ENCODE measurements around the gene PLEKHA5.

Gene PLEKHA5

GRCh38 chr12:19220852-19221466, 91.4 kb downstream of the PLEKHA5 start:
- peak; percentile 45 for DNase-seq
- Histone ChIP-seq H3K36me3 (replicated peaks) (no peaks in the 10 kb centered on the region), H3K27ac (peak overlapping the region; percentile 42), H3K27me3 (replicated peaks) (no peaks in the 10 kb centered on the region), H3K4me3 (ENCODE audit: low read depth, low read length) (no peak overlapping the region)
- TF ChIP-seq CTCF (IDR thresholded peaks at IDR 0.05; ENCODE audit: low read depth, low read length, missing control alignments), result no peak
- in situ Hi-C loops (cut with HindIII; ENCODE audit: low pct_ligation_motif_present, low sequenced_read_pairs), result no loop called here

GRCh38 chr12:19222558-19222957, 93.0 kb downstream of the PLEKHA5 start:
- Histone ChIP-seq H3K4me3 (ENCODE audit: low read depth, low read length) (no peak overlapping the region), H3K27ac (no peak overlapping the region), H3K27me3 (replicated peaks) (no peaks in the 10 kb centered on the region), H3K36me3 (replicated peaks) (no peaks in the 10 kb centered on the region)
- no peak for TF ChIP-seq CTCF (IDR thresholded peaks at IDR 0.05; ENCODE audit: low read depth, low read length, missing control alignments)
- in situ Hi-C loops (cut with HindIII; ENCODE audit: low pct_ligation_motif_present, low sequenced_read_pairs), result no loop called here
- DNase-seq, result no peak

DNA sequence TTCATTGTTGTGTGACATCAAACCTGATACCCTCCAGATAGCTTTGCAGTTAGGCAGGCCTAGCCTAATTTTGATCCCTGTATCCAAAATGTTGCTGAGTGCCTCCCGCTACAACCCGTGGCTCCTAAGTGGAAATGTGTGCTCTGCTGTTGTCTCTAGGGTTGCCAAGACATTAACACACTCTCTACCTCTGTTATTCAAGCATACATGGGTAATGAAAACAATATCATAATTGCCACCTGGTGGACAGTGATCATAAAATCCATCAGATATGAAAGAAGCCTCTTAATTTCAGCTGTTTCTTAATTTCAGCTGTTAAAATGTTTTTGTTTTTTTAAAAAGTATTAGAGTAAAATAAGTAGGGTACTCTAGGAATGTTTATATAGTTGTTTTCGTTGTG, 93.5 kb downstream of the PLEKHA5 start:
- TF ChIP-seq CTCF (IDR thresholded peaks at IDR 0.05; ENCODE audit: low read depth, low read length, missing control alignments), result peak; percentile 28
- no peaks in the 10 kb centered on the region for H3K27me3 ChIP-seq (replicated peaks)
- H3K4me3 ChIP-seq (ENCODE audit: low read depth, low read length), result no peak overlapping the region
- H3K36me3 ChIP-seq (replicated peaks), result no peaks in the 10 kb centered on the region
- in situ Hi-C loops (cut with HindIII; ENCODE audit: low pct_ligation_motif_present, low sequenced_read_pairs), result no loop called here
- no peak for DNase-seq
- H3K27ac ChIP-seq, result no peak overlapping the region

- in situ Hi-C loops (cut with HindIII; ENCODE audit: low pct_ligation_motif_present, low sequenced_read_pairs), result no loop called here
- DNase-seq, result peak; percentile 35
- Histone ChIP-seq H3K36me3 (replicated peaks) (no peaks in the 10 kb centered on the region), H3K4me3 (ENCODE audit: low read depth, low read length) (no peak overlapping the region), H3K27ac (peak overlapping the region; percentile 0), H3K27me3 (replicated peaks) (no peaks in the 10 kb centered on the region)
- no peak for TF ChIP-seq CTCF (IDR thresholded peaks at IDR 0.05; ENCODE audit: low read depth, low read length, missing control alignments)
Measured at GRCh38 chr12:19223695-19224094, 94.2 kb downstream of the PLEKHA5 start.

- in situ Hi-C loops (cut with HindIII; ENCODE audit: low pct_ligation_motif_present, low sequenced_read_pairs), result no loop called here
- Histone ChIP-seq H3K36me3 (replicated peaks) (no peaks in the 10 kb centered on the region), H3K27me3 (replicated peaks) (no peaks in the 10 kb centered on the region), H3K27ac (no peak overlapping the region), H3K4me3 (ENCODE audit: low read depth, low read length) (no peak overlapping the region)
- DNase-seq, result no peak
- TF ChIP-seq CTCF (IDR thresholded peaks at IDR 0.05; ENCODE audit: low read depth, low read length, missing control alignments), result no peak
Measured at GRCh38 chr12:19224746-19225145, 95.2 kb downstream of the PLEKHA5 start.
